Epithelial cell of proximal tubule (primary cell): ENCODE measurements around the gene ST6GALNAC3. TPM values are rescaled to one million over a fixed set of nuclear protein-coding genes. Genes with fewer than 3 reads are reported as not detected.

Source experiments
- DNase-seq: peaks from one replicate; pipeline ENCODE4 v3.0.0-alpha.2; 2011; ENCODE audit warnings: low read depth
- H3K4me3 ChIP-seq: 2 replicates; pipeline ENCODE4 v1.5.1; 2011; ENCODE audit warnings: low read depth, mild to moderate bottlenecking, low read length
- total RNA-seq: library from RNA; depleted of rRNA; stranded (reverse); fragments of >200 nt; gene quantifications from 2 replicates; pipeline ENCODE4 v1.2.3, GENCODE V29; 2015
- TF ChIP-seq, protein P1 (sequence below): conservative IDR thresholded peaks from 2 replicates; pipeline ENCODE4 v1.5.1; 2012; ENCODE audit warnings: low read depth, mild to moderate bottlenecking, low read length

The ST6GALNAC3 gene
- total RNA-seq, 1 donor from 2014 or later = 0.75 TPM

DNA sequence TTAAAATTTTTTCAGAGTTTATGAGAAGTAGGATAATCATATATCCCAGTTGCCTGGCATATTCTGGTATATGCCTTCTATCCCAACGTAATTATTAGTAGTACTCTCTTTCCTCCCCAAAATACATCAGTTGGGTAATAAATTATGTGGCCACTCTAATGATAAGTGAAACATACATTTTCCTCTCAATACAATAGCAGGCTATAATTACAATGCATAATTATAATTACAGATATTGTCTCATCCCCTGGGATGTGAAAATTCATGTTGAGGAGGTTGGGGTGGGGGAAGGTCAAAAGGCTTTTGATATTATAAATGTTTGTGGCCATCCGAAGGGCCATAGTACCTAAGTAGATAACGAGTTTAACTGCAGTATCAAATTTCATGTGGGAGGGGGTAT, 277.1 kb downstream of the ST6GALNAC3 start:
- DNase-seq = no peak
- H3K4me3 ChIP-seq = no peak overlapping the region
- TF ChIP-seq, protein P1, sequence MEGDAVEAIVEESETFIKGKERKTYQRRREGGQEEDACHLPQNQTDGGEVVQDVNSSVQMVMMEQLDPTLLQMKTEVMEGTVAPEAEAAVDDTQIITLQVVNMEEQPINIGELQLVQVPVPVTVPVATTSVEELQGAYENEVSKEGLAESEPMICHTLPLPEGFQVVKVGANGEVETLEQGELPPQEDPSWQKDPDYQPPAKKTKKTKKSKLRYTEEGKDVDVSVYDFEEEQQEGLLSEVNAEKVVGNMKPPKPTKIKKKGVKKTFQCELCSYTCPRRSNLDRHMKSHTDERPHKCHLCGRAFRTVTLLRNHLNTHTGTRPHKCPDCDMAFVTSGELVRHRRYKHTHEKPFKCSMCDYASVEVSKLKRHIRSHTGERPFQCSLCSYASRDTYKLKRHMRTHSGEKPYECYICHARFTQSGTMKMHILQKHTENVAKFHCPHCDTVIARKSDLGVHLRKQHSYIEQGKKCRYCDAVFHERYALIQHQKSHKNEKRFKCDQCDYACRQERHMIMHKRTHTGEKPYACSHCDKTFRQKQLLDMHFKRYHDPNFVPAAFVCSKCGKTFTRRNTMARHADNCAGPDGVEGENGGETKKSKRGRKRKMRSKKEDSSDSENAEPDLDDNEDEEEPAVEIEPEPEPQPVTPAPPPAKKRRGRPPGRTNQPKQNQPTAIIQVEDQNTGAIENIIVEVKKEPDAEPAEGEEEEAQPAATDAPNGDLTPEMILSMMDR = no peak

DNA sequence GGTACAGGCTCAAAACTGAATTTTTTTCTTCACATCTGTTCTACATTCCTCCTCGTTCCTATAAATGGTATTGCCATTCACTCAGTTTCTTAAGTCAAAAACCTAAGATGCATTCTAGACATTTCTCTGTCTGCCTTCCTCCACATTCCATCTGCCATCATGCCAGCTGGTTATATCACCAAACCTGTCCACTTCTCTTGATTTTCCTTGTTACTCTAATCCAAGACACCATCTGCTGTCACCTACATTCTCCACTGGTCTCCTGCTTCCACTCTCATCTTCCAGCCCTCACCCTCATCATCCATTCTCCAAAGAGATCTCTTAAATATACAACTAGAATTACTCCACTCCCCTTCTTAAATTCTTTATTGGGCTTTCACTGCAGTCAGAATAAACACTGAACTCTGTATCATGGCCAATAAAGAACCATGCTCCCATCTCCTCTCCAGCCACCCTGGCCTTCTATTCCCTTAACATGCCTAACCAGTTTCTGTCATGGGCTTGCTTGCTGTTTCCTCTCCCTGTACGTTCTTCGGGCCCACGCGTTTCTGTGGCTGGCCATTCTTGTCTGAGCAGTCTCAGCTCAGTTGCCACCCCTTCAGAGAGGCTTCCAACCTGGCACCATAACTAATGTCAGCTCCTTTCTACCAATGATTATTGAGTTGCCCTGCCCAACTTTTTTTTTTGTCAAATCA, 278.3 kb downstream of the ST6GALNAC3 start:
- TF ChIP-seq, protein P1 = no peak
- H3K4me3 ChIP-seq = no peak overlapping the region
- no peak for DNase-seq

DNA sequence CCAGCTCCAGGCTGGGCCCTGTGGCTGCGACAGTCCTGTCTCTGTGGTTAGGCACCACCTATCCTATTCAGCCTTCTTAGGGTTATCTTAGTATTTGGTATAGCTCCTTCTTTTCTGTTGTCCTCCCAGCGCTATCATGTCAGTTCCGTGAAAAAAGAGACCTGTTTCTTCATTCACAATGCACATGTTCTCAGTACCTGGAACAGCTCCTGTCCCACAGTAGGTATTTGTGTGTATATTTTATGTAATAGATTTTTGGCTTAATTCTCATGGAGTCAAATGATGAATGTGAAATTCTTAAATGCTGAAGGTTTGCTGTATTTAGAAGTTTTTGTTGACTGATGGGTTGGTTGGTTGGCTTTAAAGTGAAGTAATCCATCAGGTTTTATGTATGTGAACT, 279.7 kb downstream of the ST6GALNAC3 start:
- TF ChIP-seq, protein P1 = no peak

DNA sequence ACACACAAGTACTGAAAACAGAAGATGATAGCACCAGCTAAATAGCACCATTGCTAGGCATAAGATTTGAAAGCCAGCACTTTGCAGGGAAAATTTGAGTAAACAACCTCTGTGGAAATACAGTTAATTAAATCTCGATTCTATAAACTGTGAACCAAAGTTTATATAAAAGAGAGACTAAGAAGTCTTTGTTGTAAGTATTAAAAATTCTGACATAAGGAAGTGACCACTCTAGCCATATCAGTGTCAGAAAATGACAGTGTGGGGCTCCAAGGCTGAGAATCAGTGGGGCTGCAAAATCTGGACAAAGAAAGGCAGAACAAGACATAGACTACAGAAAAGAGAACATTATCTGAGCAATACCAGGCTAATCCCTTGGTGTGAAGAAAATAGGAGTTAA, 292.2 kb downstream of the ST6GALNAC3 start:
- TF ChIP-seq, protein P1 = no peak

More for the DNA sequence above, 279.7 kb downstream of the ST6GALNAC3 start:
- no peak overlapping the region for H3K4me3 ChIP-seq
- DNase-seq = no peak

DNA sequence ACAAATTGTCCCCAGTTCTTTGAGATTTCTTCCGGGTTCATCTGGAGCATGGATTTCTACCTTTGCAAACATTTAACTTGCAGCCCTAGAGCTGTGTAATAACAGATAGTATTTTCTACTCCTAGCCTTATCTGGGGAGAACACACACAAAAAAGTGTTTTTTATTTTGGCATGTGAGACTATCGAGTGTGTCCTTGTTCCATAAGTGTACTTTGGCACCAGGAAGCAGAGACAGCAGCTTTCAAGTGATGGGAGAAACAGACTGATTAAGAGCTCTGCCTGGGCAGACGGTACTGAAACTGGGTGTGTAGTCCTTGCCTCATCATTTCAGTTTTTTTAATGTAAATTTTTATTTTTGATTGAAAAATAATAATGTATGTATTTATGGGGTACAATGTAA, 297.4 kb downstream of the ST6GALNAC3 start:
- TF ChIP-seq, protein P1 = no peak
- no peak for DNase-seq

More for the DNA sequence above, 292.2 kb downstream of the ST6GALNAC3 start:
- no peak for DNase-seq
- no peak overlapping the region for H3K4me3 ChIP-seq

DNA sequence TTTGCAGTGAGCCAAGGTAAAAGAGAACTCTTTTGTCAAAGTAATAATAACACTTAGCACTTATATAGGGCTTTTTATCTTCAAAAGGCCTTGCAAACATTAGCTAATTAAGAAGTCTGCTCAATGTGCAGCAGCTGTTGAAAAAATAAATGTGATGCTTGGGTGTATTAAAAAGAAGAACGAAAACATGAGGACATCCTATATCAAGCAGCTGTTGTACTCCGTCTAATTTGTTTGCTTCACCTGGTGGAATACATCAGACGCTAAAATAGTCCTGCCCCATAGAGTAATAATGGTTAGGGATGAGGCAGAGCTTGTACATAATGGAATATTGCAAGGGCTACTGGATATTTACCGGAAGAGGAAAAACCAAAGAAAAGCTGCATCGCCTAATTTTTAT, 299.5 kb downstream of the ST6GALNAC3 start:
- TF ChIP-seq, protein P1 = no peak
- DNase-seq = no peak
- no peak overlapping the region for H3K4me3 ChIP-seq

More for the DNA sequence above, 297.4 kb downstream of the ST6GALNAC3 start:
- no peak overlapping the region for H3K4me3 ChIP-seq

DNA sequence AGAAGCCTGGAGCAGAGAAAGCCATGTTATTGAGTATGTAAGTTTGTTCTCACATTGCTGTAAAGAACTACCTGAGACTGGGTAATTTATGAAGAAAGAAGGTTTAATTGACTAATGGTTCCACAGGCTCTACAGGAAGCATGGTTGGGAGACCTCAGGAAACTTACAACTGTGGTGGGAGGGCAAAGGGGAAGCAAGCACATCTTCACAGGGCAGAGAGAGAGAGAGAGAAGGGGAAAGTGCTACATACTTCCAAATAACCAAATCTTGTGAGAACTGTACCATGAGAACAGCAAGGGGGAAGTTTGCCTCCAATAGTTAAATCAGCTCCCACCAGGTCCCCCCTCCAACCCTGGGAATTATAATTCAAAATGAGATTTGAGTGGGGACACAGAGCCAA, 302.7 kb downstream of the ST6GALNAC3 start:
- TF ChIP-seq, protein P1 = no peak
- H3K4me3 ChIP-seq = no peak overlapping the region
- DNase-seq = no peak
